IMR-90 (cell line): ENCODE data around the gene DVL2.

Experiments
- CEBPB ChIP-seq: IDR thresholded peaks from 2 replicates; pipeline ENCODE4 v1.6.1; 2012; ENCODE audit warnings: low read depth, low read length, improper control_type of control experiment
- CHD1 ChIP-seq: IDR thresholded peaks from 2 replicates; pipeline ENCODE4 v1.6.1; 2012; ENCODE audit warnings: low read depth, low read length, improper control_type of control experiment
- FOS ChIP-seq: fragments of 150-350 bp; IDR thresholded peaks from 2 replicates; pipeline ENCODE4 v1.6.1; 2016; ENCODE audit warnings: low read depth, low read length
- MAFK ChIP-seq: IDR thresholded peaks from 2 replicates; pipeline ENCODE4 v1.6.1; 2012; ENCODE audit warnings: low read depth, low read length, improper control_type of control experiment
- MAZ ChIP-seq: IDR thresholded peaks from 2 replicates; pipeline ENCODE4 v1.6.1; 2012; ENCODE audit warnings: low read depth, mild to moderate bottlenecking, low read length, improper control_type of control experiment, moderate library complexity, borderline replicate concordance
- NFE2L2 ChIP-seq: fragments of 150-350 bp; IDR thresholded peaks from 2 replicates; pipeline ENCODE4 v1.6.1; 2016; ENCODE audit warnings: low read depth, mild to moderate bottlenecking, low read length
- POLR2A ChIP-seq: IDR thresholded peaks from 2 replicates; pipeline ENCODE4 v1.6.1; 2012; ENCODE audit warnings: mild to moderate bottlenecking, low read depth, low read length
- RAD21 ChIP-seq: IDR thresholded peaks from 2 replicates; pipeline ENCODE4 v1.6.1; 2012; ENCODE audit warnings: low read length, improper control_type of control experiment
- TF ChIP-seq, protein P1 (sequence below): conservative IDR thresholded peaks from 2 replicates; pipeline ENCODE4 v1.5.1; 2012; ENCODE audit warnings: mild to moderate bottlenecking, low read depth, low read length, improper control_type of control experiment

DNA sequence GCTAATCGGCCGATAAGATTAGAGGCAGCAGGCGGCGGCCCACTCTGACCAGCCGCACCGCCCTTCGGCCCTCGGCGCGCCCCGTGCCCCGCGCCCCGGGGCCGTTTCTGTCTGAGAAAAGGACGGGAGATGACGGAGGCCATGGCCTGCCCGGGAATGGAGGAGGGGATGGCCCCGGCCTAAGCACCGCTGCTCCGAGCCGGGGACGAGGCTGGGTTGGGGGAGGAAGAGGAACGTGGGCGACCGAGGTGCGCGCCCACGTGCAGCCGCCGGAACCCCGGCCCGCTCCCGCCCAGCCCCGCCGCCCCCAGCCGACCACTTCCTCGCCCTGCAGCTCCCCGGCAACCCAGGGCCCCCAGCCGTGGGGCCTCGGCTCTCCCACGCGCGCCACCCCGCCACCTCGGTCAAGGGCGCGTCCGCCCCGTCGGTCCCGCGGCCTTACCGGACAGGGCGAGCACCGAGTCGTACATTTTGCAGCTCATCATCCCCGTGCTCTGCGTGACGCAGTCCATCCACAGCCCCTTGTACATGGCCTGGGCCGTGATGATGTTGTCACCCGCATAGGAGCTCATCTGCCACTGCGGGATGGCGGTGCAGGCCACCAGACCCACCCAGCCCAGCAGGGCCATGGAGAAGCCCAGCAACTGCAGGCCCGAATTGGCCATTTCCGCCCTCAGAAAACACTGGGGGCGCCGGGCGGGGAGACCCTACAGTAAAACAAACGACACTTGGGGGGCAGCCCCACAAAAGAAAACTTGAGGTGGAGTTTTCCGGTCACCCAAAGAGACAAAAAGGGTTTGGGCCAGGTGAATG lies 27.3 kb upstream of the DVL2 start:
- TF ChIP-seq, protein P1, sequence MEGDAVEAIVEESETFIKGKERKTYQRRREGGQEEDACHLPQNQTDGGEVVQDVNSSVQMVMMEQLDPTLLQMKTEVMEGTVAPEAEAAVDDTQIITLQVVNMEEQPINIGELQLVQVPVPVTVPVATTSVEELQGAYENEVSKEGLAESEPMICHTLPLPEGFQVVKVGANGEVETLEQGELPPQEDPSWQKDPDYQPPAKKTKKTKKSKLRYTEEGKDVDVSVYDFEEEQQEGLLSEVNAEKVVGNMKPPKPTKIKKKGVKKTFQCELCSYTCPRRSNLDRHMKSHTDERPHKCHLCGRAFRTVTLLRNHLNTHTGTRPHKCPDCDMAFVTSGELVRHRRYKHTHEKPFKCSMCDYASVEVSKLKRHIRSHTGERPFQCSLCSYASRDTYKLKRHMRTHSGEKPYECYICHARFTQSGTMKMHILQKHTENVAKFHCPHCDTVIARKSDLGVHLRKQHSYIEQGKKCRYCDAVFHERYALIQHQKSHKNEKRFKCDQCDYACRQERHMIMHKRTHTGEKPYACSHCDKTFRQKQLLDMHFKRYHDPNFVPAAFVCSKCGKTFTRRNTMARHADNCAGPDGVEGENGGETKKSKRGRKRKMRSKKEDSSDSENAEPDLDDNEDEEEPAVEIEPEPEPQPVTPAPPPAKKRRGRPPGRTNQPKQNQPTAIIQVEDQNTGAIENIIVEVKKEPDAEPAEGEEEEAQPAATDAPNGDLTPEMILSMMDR = no peak
- TF ChIP-seq MAFK = no peak
- no peak for TF ChIP-seq FOS
- no peak for TF ChIP-seq POLR2A
- TF ChIP-seq MAZ = no peak
- no peak for TF ChIP-seq CEBPB
- TF ChIP-seq RAD21 = no peak
- TF ChIP-seq CHD1 = no peak
- TF ChIP-seq NFE2L2 = no peak
